Progenitor cell of endocrine pancreas (in vitro differentiated cells): Measurements from ENCODE around the gene MON1A. TPM values are rescaled to one million over a fixed set of nuclear protein-coding genes. Genes with fewer than 3 reads are reported as not detected.

Source experiments
- DNase-seq: peaks from one replicate; pipeline ENCODE4 v3.0.0; 2021; ENCODE audit warnings: low spot score; ENCODE audit not compliant: unreplicated experiment
- H3K27ac Mint-ChIP-seq: 2 replicates; pipeline ENCODE4 v1.8.0; 2021; ENCODE audit warnings: mild to moderate bottlenecking, moderate library complexity, mixed read lengths
- H3K27me3 Mint-ChIP-seq: 2 replicates; pipeline ENCODE4 v1.8.0; 2021; ENCODE audit warnings: mixed read lengths
- H3K36me3 Mint-ChIP-seq: 2 replicates; pipeline ENCODE4 v1.8.0; 2022; ENCODE audit warnings: mixed read lengths; ENCODE audit not compliant: insufficient read depth
- H3K4me1 Mint-ChIP-seq: 2 replicates; pipeline ENCODE4 v1.8.0; 2021; ENCODE audit warnings: low read depth, mixed read lengths
- H3K4me3 Mint-ChIP-seq: 2 replicates; pipeline ENCODE4 v1.8.0; 2021; ENCODE audit warnings: low read depth, mild to moderate bottlenecking, moderate library complexity, mixed read lengths
- H3K9me3 Mint-ChIP-seq: 2 replicates; pipeline ENCODE4 v1.8.0; 2021; ENCODE audit warnings: low read depth, mixed read lengths
- CTCF ChIP-seq: fragments of 200-600 bp; sonication (generic); IDR thresholded peaks from one replicate; pipeline ENCODE4 v1.5.0; 2021; ENCODE audit warnings: antibody characterized with exemption, mild to moderate bottlenecking; ENCODE audit not compliant: unreplicated experiment
- total RNA-seq: library from RNA; stranded (reverse); gene quantifications from 2 replicates; pipeline ENCODE4 v1.2.1, GENCODE V29; 2021

MON1A gene
- total RNA-seq, 1 donor from 2014 or later = 8.8 TPM

- H3K9me3 Mint-ChIP-seq = no peaks in the 10 kb centered on the region
- no peaks in the 10 kb centered on the region for H3K27me3 Mint-ChIP-seq
- DNase-seq = no peak
- no peak overlapping the region for H3K27ac Mint-ChIP-seq
- H3K36me3 Mint-ChIP-seq = no peaks in the 10 kb centered on the region
- TF ChIP-seq CTCF = no peak
- no peaks in the 10 kb centered on the region for H3K4me1 Mint-ChIP-seq
- H3K4me3 Mint-ChIP-seq = no peak overlapping the region
Observed at GRCh38 chr3:49896345-49896744, 33.3 kb downstream of the MON1A start.

GRCh38 chr3:49895791-49896190, 33.8 kb downstream of the MON1A start:
- Mint-ChIP-seq H3K27me3 (no peaks in the 10 kb centered on the region), H3K36me3 (no peaks in the 10 kb centered on the region), H3K4me1 (no peaks in the 10 kb centered on the region), H3K4me3 (no peak overlapping the region), H3K27ac (no peak overlapping the region), H3K9me3 (no peaks in the 10 kb centered on the region)
- DNase-seq = no peak
- TF ChIP-seq CTCF = no peak

- Mint-ChIP-seq H3K9me3 (no peaks in the 10 kb centered on the region), H3K27me3 (no peaks in the 10 kb centered on the region), H3K4me1 (no peaks in the 10 kb centered on the region), H3K36me3 (no peaks in the 10 kb centered on the region), H3K4me3 (no peak overlapping the region), H3K27ac (no peak overlapping the region)
- no peak for TF ChIP-seq CTCF
- no peak for DNase-seq
Observed at GRCh38 chr3:49889296-49889695, 40.3 kb downstream of the MON1A start.

- DNase-seq = no peak
- Mint-ChIP-seq H3K27me3 (no peaks in the 10 kb centered on the region), H3K36me3 (no peaks in the 10 kb centered on the region), H3K9me3 (no peaks in the 10 kb centered on the region), H3K4me1 (no peaks in the 10 kb centered on the region), H3K27ac (no peak overlapping the region), H3K4me3 (no peak overlapping the region)
- TF ChIP-seq CTCF = no peak
Observed at GRCh38 chr3:49886922-49887265, 42.7 kb downstream of the MON1A start.

- no peaks in the 10 kb centered on the region for H3K36me3 Mint-ChIP-seq
- no peak overlapping the region for H3K27ac Mint-ChIP-seq
- TF ChIP-seq CTCF = no peak
- H3K27me3 Mint-ChIP-seq = no peaks in the 10 kb centered on the region
- DNase-seq = no peak
- H3K4me1 Mint-ChIP-seq = peaks cover 4% of the 10 kb centered on the region
- no peaks in the 10 kb centered on the region for H3K9me3 Mint-ChIP-seq
- H3K4me3 Mint-ChIP-seq = no peak overlapping the region
Observed at GRCh38 chr3:49883998-49884397, 45.6 kb downstream of the MON1A start.
